ENCODE data around the gene FAM20A.
"Not testable (repeated sequence)": the region's sequence is repeated elsewhere in the genome, so short reads cannot be mapped to it uniquely, and the experiment has no call there.

Gene FAM20A

GRCh38 chr17:68501074-68501473, 100.1 kb downstream of the FAM20A start:
- H3K36me3 ChIP-seq (ENCODE audit: insufficient read depth, insufficient read length, low read length), result no peaks in the 10 kb centered on the region
- H3K9ac ChIP-seq (ENCODE audit: insufficient read length, low read depth), result no peak overlapping the region
- TF ChIP-seq YY1 (IDR thresholded peaks at IDR 0.05; ENCODE audit: insufficient read depth, insufficient read length) (no peak), ZNF274 (IDR thresholded peaks at IDR 0.05; ENCODE audit: low read depth, low read length) (no peak), SUZ12 (IDR thresholded peaks at IDR 0.05; ENCODE audit: extremely low read depth, insufficient read depth, insufficient read length) (no peak)
- H3K4me3 ChIP-seq (ENCODE audit: insufficient read length, low read depth), result no peak overlapping the region
- no peaks in the 10 kb centered on the region for H3K9me3 ChIP-seq (ENCODE audit: insufficient read depth, low read length)
- DNase-seq (ENCODE audit: low read depth, low spot score), result no peak
- H3K4me1 ChIP-seq (ENCODE audit: insufficient read depth, insufficient read length), result no peaks in the 10 kb centered on the region
- H3K27me3 ChIP-seq (ENCODE audit: insufficient read depth, insufficient read length), result no peaks in the 10 kb centered on the region

- no peak overlapping the region for H3K4me3 ChIP-seq (ENCODE audit: insufficient read length, low read depth)
- no peaks in the 10 kb centered on the region for H3K4me1 ChIP-seq (ENCODE audit: insufficient read depth, insufficient read length)
- no peaks in the 10 kb centered on the region for H3K27me3 ChIP-seq (ENCODE audit: insufficient read depth, insufficient read length)
- no peaks in the 10 kb centered on the region for H3K9me3 ChIP-seq (ENCODE audit: insufficient read depth, low read length)
- TF ChIP-seq SUZ12 (IDR thresholded peaks at IDR 0.05; ENCODE audit: extremely low read depth, insufficient read depth, insufficient read length), result no peak
- H3K36me3 ChIP-seq (ENCODE audit: insufficient read depth, insufficient read length, low read length), result no peaks in the 10 kb centered on the region
- no peak overlapping the region for H3K9ac ChIP-seq (ENCODE audit: insufficient read length, low read depth)
- DNase-seq (ENCODE audit: low read depth, low spot score), result no peak
These were observed 101.6 kb downstream of the FAM20A start for GRCh38 chr17:68499587-68499986.

GRCh38 chr17:68498479-68499326, 102.5 kb downstream of the FAM20A start:
- H3K4me3 ChIP-seq (ENCODE audit: insufficient read length, low read depth), result no peak overlapping the region
- no peaks in the 10 kb centered on the region for H3K27me3 ChIP-seq (ENCODE audit: insufficient read depth, insufficient read length)
- no peaks in the 10 kb centered on the region for H3K4me1 ChIP-seq (ENCODE audit: insufficient read depth, insufficient read length)
- H3K9me3 ChIP-seq (ENCODE audit: insufficient read depth, low read length), result no peaks in the 10 kb centered on the region
- no peak for TF ChIP-seq YY1 (IDR thresholded peaks at IDR 0.05; ENCODE audit: insufficient read depth, insufficient read length)
- no peak for TF ChIP-seq SUZ12 (IDR thresholded peaks at IDR 0.05; ENCODE audit: extremely low read depth, insufficient read depth, insufficient read length)
- no peak for TF ChIP-seq ZNF274 (IDR thresholded peaks at IDR 0.05; ENCODE audit: low read depth, low read length)
- no peaks in the 10 kb centered on the region for H3K36me3 ChIP-seq (ENCODE audit: insufficient read depth, insufficient read length, low read length)
- DNase-seq (ENCODE audit: low read depth, low spot score), result no peak
- H3K9ac ChIP-seq (ENCODE audit: insufficient read length, low read depth), result no peak overlapping the region

- H3K4me3 ChIP-seq (ENCODE audit: insufficient read length, low read depth), result no peak overlapping the region
- DNase-seq (ENCODE audit: low read depth, low spot score), result no peak
- no peaks in the 10 kb centered on the region for H3K4me1 ChIP-seq (ENCODE audit: insufficient read depth, insufficient read length)
- TF ChIP-seq SUZ12 (IDR thresholded peaks at IDR 0.05; ENCODE audit: extremely low read depth, insufficient read depth, insufficient read length), result no peak
- TF ChIP-seq ZNF274 (IDR thresholded peaks at IDR 0.05; ENCODE audit: low read depth, low read length), result no peak
- TF ChIP-seq YY1 (IDR thresholded peaks at IDR 0.05; ENCODE audit: insufficient read depth, insufficient read length), result no peak
- H3K27me3 ChIP-seq (ENCODE audit: insufficient read depth, insufficient read length), result no peaks in the 10 kb centered on the region
- no peak overlapping the region for H3K9ac ChIP-seq (ENCODE audit: insufficient read length, low read depth)
- no peaks in the 10 kb centered on the region for H3K36me3 ChIP-seq (ENCODE audit: insufficient read depth, insufficient read length, low read length)
- no peaks in the 10 kb centered on the region for H3K9me3 ChIP-seq (ENCODE audit: insufficient read depth, low read length)
These were observed 103.3 kb downstream of the FAM20A start for GRCh38 chr17:68497885-68498319.

GRCh38 chr17:68495081-68495480, 106.1 kb downstream of the FAM20A start:
- no peak for DNase-seq (ENCODE audit: low read depth, low spot score)
- Histone ChIP-seq H3K36me3 (ENCODE audit: insufficient read depth, insufficient read length, low read length) (no peaks in the 10 kb centered on the region), H3K4me1 (ENCODE audit: insufficient read depth, insufficient read length) (no peaks in the 10 kb centered on the region), H3K9ac (ENCODE audit: insufficient read length, low read depth) (no peak overlapping the region), H3K9me3 (ENCODE audit: insufficient read depth, low read length) (no peaks in the 10 kb centered on the region), H3K27me3 (ENCODE audit: insufficient read depth, insufficient read length) (no peaks in the 10 kb centered on the region), H3K4me3 (ENCODE audit: insufficient read length, low read depth) (no peak overlapping the region)
- TF ChIP-seq SUZ12 (IDR thresholded peaks at IDR 0.05; ENCODE audit: extremely low read depth, insufficient read depth, insufficient read length) (no peak), ZNF274 (IDR thresholded peaks at IDR 0.05; ENCODE audit: low read depth, low read length) (no peak), YY1 (IDR thresholded peaks at IDR 0.05; ENCODE audit: insufficient read depth, insufficient read length) (no peak)

- not testable (repeated sequence) for H3K9ac ChIP-seq (ENCODE audit: insufficient read length, low read depth); H3K4me3 ChIP-seq (ENCODE audit: insufficient read length, low read depth); DNase-seq (ENCODE audit: low read depth, low spot score); H3K36me3 ChIP-seq (ENCODE audit: insufficient read depth, insufficient read length, low read length); H3K4me1 ChIP-seq (ENCODE audit: insufficient read depth, insufficient read length); H3K27me3 ChIP-seq (ENCODE audit: insufficient read depth, insufficient read length); H3K9me3 ChIP-seq (ENCODE audit: insufficient read depth, low read length)
These were observed 108.6 kb downstream of the FAM20A start for GRCh38 chr17:68492394-68493054.

- Histone ChIP-seq H3K4me3 (ENCODE audit: insufficient read length, low read depth) (no peak overlapping the region), H3K9me3 (ENCODE audit: insufficient read depth, low read length) (no peaks in the 10 kb centered on the region), H3K4me1 (ENCODE audit: insufficient read depth, insufficient read length) (no peaks in the 10 kb centered on the region), H3K9ac (ENCODE audit: insufficient read length, low read depth) (no peak overlapping the region), H3K27me3 (ENCODE audit: insufficient read depth, insufficient read length) (no peaks in the 10 kb centered on the region), H3K36me3 (ENCODE audit: insufficient read depth, insufficient read length, low read length) (no peaks in the 10 kb centered on the region)
- DNase-seq (ENCODE audit: low read depth, low spot score), result no peak
- no peak for TF ChIP-seq SUZ12 (IDR thresholded peaks at IDR 0.05; ENCODE audit: extremely low read depth, insufficient read depth, insufficient read length)
- no peak for TF ChIP-seq ZNF274 (IDR thresholded peaks at IDR 0.05; ENCODE audit: low read depth, low read length)
- no peak for TF ChIP-seq YY1 (IDR thresholded peaks at IDR 0.05; ENCODE audit: insufficient read depth, insufficient read length)
These were observed 109.6 kb downstream of the FAM20A start for GRCh38 chr17:68491381-68492231.

Data from NT2/D1 (cell line).